ENCODE measurements around the gene ATG2B.

The ATG2B gene

DNA sequence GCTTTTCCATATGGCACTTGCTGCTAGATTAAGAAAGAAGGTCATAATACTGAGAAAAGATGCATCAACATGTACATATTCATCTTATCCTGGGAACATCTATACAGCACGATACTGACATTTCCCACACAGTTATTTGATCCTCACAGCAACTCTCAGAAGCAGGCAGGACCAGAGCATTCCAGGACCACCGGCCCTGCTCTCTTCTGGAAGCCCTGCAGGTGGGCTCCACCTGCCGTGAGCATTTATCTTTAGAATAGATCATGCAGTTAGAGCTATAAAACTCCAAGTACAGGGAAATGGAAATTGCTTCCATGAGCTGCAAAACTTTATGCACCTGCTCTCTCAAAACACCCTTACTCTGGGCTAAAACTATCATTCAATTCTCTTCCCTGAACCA is 112.7 kb downstream of the ATG2B start:
- Histone ChIP-seq H4K20me1 (ENCODE audit: insufficient read depth, low read length, poor library complexity, severe bottlenecking) (no peaks in the 10 kb centered on the region), H3K36me3 (ENCODE audit: insufficient read depth, low read length) (no peaks in the 10 kb centered on the region), H3K27me3 (ENCODE audit: insufficient read depth, low read length, poor library complexity, severe bottlenecking) (no peaks in the 10 kb centered on the region), H2AFZ (ENCODE audit: low read length) (no peak overlapping the region), H3K9me2 (replicated peaks; ENCODE audit: low read depth, low read length) (no peaks in the 10 kb centered on the region), H3K4me3 (ENCODE audit: low read length, poor library complexity, severe bottlenecking) (no peak overlapping the region), H3K9me3 (ENCODE audit: insufficient read depth, low read depth, low read length) (no peaks in the 10 kb centered on the region; the same call in 1 of the 2 replicates), H3K9ac (ENCODE audit: low read depth, low read length, poor library complexity, severe bottlenecking) (no peak overlapping the region), H3F3A (ENCODE audit: low read depth) (no peaks in the 10 kb centered on the region), H3K4me1 (ENCODE audit: insufficient read depth, low read length, poor library complexity, severe bottlenecking) (no peaks in the 10 kb centered on the region), H3K79me2 (ENCODE audit: insufficient read depth, low read length) (no peaks in the 10 kb centered on the region), H3K4me2 (ENCODE audit: low read depth, low read length, poor library complexity, severe bottlenecking) (no peak overlapping the region)
- no peak for TF ChIP-seq EZH2phosphoT487 (IDR thresholded peaks at IDR 0.05; ENCODE audit: borderline replicate concordance)
- TF ChIP-seq, protein P1, sequence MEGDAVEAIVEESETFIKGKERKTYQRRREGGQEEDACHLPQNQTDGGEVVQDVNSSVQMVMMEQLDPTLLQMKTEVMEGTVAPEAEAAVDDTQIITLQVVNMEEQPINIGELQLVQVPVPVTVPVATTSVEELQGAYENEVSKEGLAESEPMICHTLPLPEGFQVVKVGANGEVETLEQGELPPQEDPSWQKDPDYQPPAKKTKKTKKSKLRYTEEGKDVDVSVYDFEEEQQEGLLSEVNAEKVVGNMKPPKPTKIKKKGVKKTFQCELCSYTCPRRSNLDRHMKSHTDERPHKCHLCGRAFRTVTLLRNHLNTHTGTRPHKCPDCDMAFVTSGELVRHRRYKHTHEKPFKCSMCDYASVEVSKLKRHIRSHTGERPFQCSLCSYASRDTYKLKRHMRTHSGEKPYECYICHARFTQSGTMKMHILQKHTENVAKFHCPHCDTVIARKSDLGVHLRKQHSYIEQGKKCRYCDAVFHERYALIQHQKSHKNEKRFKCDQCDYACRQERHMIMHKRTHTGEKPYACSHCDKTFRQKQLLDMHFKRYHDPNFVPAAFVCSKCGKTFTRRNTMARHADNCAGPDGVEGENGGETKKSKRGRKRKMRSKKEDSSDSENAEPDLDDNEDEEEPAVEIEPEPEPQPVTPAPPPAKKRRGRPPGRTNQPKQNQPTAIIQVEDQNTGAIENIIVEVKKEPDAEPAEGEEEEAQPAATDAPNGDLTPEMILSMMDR (conservative IDR thresholded peaks at IDR 0.05; ENCODE audit: low read length) = no peak

DNA sequence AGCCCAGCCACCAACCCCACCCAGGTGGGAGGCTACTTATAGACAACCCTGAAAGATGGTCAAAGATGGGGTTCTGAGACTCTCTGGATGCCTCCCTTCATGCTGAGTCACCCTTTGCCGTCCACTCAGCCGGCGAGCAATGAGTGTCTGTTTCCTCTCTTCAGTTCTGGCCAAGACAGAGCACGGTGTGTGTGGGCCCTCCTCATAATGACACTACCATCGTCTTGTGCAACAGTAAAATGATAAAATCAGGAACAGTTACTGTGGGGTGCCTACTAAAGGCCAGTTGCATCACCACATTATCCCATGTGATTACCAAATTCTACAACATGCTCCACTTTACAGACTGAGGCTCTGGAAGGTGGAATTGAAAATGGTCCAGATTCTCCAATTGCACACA is 114.1 kb downstream of the ATG2B start:
- no peaks in the 10 kb centered on the region for H3K27me3 ChIP-seq (ENCODE audit: insufficient read depth, low read length, poor library complexity, severe bottlenecking)
- H3K4me2 ChIP-seq (ENCODE audit: low read depth, low read length, poor library complexity, severe bottlenecking) = no peak overlapping the region
- no peaks in the 10 kb centered on the region for H3K79me2 ChIP-seq (ENCODE audit: insufficient read depth, low read length)
- H3K36me3 ChIP-seq (ENCODE audit: insufficient read depth, low read length) = no peaks in the 10 kb centered on the region
- H3K9me3 ChIP-seq (ENCODE audit: insufficient read depth, low read depth, low read length) = no peaks in the 10 kb centered on the region; the same call in 1 of the 2 replicates
- no peak for TF ChIP-seq EZH2phosphoT487 (IDR thresholded peaks at IDR 0.05; ENCODE audit: borderline replicate concordance)
- TF ChIP-seq, protein P1 (conservative IDR thresholded peaks at IDR 0.05; ENCODE audit: low read length) = no peak
- no peak overlapping the region for H3K9ac ChIP-seq (ENCODE audit: low read depth, low read length, poor library complexity, severe bottlenecking)
- no peak overlapping the region for H3K4me3 ChIP-seq (ENCODE audit: low read length, poor library complexity, severe bottlenecking)
- H2AFZ ChIP-seq (ENCODE audit: low read length) = no peak overlapping the region
- no peaks in the 10 kb centered on the region for H3K9me2 ChIP-seq (replicated peaks; ENCODE audit: low read depth, low read length)
- H4K20me1 ChIP-seq (ENCODE audit: insufficient read depth, low read length, poor library complexity, severe bottlenecking) = no peaks in the 10 kb centered on the region
- no peaks in the 10 kb centered on the region for H3F3A ChIP-seq (ENCODE audit: low read depth)
- no peaks in the 10 kb centered on the region for H3K4me1 ChIP-seq (ENCODE audit: insufficient read depth, low read length, poor library complexity, severe bottlenecking)

- TF ChIP-seq, protein P1 (conservative IDR thresholded peaks at IDR 0.05; ENCODE audit: low read length) = no peak
- TF ChIP-seq EZH2phosphoT487 (IDR thresholded peaks at IDR 0.05; ENCODE audit: borderline replicate concordance) = no peak
- H3K27me3 ChIP-seq (ENCODE audit: insufficient read depth, low read length, poor library complexity, severe bottlenecking) = no peaks in the 10 kb centered on the region
- H3K9me2 ChIP-seq (replicated peaks; ENCODE audit: low read depth, low read length) = no peaks in the 10 kb centered on the region
- H3K9ac ChIP-seq (ENCODE audit: low read depth, low read length, poor library complexity, severe bottlenecking) = no peak overlapping the region
- H3K79me2 ChIP-seq (ENCODE audit: insufficient read depth, low read length) = no peaks in the 10 kb centered on the region
- H3K4me1 ChIP-seq (ENCODE audit: insufficient read depth, low read length, poor library complexity, severe bottlenecking) = no peaks in the 10 kb centered on the region
- H3K4me3 ChIP-seq (ENCODE audit: low read length, poor library complexity, severe bottlenecking) = no peak overlapping the region
- H3K9me3 ChIP-seq (ENCODE audit: insufficient read depth, low read depth, low read length) = peaks cover 4% of the 10 kb centered on the region; the same call in 1 of the 2 replicates
- H2AFZ ChIP-seq (ENCODE audit: low read length) = no peak overlapping the region
- H3K4me2 ChIP-seq (ENCODE audit: low read depth, low read length, poor library complexity, severe bottlenecking) = no peak overlapping the region
- no peaks in the 10 kb centered on the region for H4K20me1 ChIP-seq (ENCODE audit: insufficient read depth, low read length, poor library complexity, severe bottlenecking)
- H3K36me3 ChIP-seq (ENCODE audit: insufficient read depth, low read length) = no peaks in the 10 kb centered on the region
- no peaks in the 10 kb centered on the region for H3F3A ChIP-seq (ENCODE audit: low read depth)
These were observed 116.1 kb downstream of the ATG2B start for GRCh38 chr14:96247031-96247430.

Measured in Loucy (cell line).